HEK293 (cell line): ENCODE data around the gene TNC.

Source experiments
- KLF9 ChIP-seq: fragments of 450-650 bp; formaldehyde crosslinking; IDR thresholded peaks from 2 replicates; pipeline ENCODE4 v1.5.1; 2016; ENCODE audit warnings: missing biosample characterization, missing genetic modification characterization, low read depth
- SALL2 ChIP-seq: fragments of 450-650 bp; formaldehyde crosslinking; IDR thresholded peaks from 2 replicates; pipeline ENCODE4 v1.5.0; 2017; ENCODE audit warnings: missing biosample characterization, mild to moderate bottlenecking, missing genetic modification characterization, borderline replicate concordance
- ZFP37 ChIP-seq: fragments of 450-650 bp; formaldehyde crosslinking; IDR thresholded peaks from 2 replicates; pipeline ENCODE4 v1.5.1; 2016; ENCODE audit warnings: missing biosample characterization, missing genetic modification characterization
- ZNF174 ChIP-seq: fragments of 450-650 bp; formaldehyde crosslinking; IDR thresholded peaks from 2 replicates; pipeline ENCODE4 v1.5.0; 2017; ENCODE audit warnings: missing biosample characterization, mild to moderate bottlenecking, missing genetic modification characterization
- ZNF248 ChIP-seq: fragments of 450-650 bp; formaldehyde crosslinking; IDR thresholded peaks from 2 replicates; pipeline ENCODE4 v1.5.1; 2017; ENCODE audit warnings: missing biosample characterization, missing genetic modification characterization
- ZNF433 ChIP-seq: fragments of 450-650 bp; formaldehyde crosslinking; IDR thresholded peaks from 2 replicates; pipeline ENCODE4 v1.5.1; 2016; ENCODE audit warnings: missing biosample characterization, missing genetic modification characterization, low read depth
- ZNF530 ChIP-seq: fragments of 450-650 bp; formaldehyde crosslinking; IDR thresholded peaks from 2 replicates; pipeline ENCODE4 v1.5.1; 2016; ENCODE audit warnings: low read depth, missing biosample characterization, missing genetic modification characterization
- ZNF600 ChIP-seq: fragments of 450-650 bp; formaldehyde crosslinking; IDR thresholded peaks from 2 replicates; pipeline ENCODE4 v1.5.1; 2016; ENCODE audit warnings: missing biosample characterization, missing genetic modification characterization
- ZNF830 ChIP-seq: fragments of 450-650 bp; IDR thresholded peaks from 2 replicates; pipeline ENCODE4 v1.5.0; 2018; ENCODE audit warnings: missing biosample characterization, missing genetic modification characterization, low read depth, mild to moderate bottlenecking, moderate library complexity
- TF ChIP-seq, protein P1 (sequence below): fragments of 450-650 bp; formaldehyde crosslinking; IDR thresholded peaks from 2 replicates; pipeline ENCODE4 v1.5.1; 2017; ENCODE audit warnings: missing biosample characterization, mild to moderate bottlenecking, missing genetic modification characterization, moderate library complexity
- TF ChIP-seq, protein P2 (sequence below): fragments of 450-650 bp; formaldehyde crosslinking; IDR thresholded peaks from 2 replicates; pipeline ENCODE4 v1.5.1; 2016; ENCODE audit warnings: missing biosample characterization, missing genetic modification characterization, low read depth
- TF ChIP-seq, protein P3 (sequence below): fragments of 450-650 bp; formaldehyde crosslinking; IDR thresholded peaks from 2 replicates; pipeline ENCODE4 v1.5.1; 2016; ENCODE audit warnings: missing biosample characterization, missing genetic modification characterization

DNA sequence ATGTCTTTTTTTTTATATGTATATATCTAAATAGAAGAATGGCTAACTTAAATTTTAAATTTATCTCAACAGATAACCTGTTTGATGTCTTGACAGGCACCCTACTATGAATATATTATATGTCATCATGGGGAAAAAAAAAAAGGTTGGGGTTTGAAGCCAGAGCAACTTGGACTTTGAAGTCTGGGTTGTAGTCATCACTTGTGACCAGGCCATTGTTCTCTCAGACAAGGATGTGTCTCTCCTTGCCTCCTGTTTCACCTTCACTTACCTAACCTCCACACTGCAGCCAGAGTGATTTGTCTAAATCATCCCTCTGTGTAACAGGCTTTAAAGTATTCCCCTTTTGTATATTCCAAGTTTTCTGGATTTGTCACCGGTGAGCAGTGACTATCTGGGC is 130.8 kb downstream of the TNC start:
- TF ChIP-seq SALL2 (no peak), ZNF248 (no peak), ZNF174 (tag by site-specific recombination) (no peak), ZNF830 (tag by site-specific recombination) (no peak), KLF9 (tag by site-specific recombination) (no peak), ZNF600 (tag by site-specific recombination) (no peak), ZFP37 (tag by site-specific recombination) (no peak), ZNF530 (tag by site-specific recombination) (no peak), ZNF433 (tag by site-specific recombination) (no peak)
- TF ChIP-seq, protein P1, sequence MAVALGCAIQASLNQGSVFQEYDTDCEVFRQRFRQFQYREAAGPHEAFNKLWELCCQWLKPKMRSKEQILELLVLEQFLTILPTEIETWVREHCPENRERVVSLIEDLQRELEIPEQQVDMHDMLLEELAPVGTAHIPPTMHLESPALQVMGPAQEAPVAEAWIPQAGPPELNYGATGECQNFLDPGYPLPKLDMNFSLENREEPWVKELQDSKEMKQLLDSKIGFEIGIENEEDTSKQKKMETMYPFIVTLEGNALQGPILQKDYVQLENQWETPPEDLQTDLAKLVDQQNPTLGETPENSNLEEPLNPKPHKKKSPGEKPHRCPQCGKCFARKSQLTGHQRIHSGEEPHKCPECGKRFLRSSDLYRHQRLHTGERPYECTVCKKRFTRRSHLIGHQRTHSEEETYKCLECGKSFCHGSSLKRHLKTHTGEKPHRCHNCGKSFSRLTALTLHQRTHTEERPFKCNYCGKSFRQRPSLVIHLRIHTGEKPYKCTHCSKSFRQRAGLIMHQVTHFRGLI (tag by site-specific recombination) = no peak
- TF ChIP-seq, protein P2, sequence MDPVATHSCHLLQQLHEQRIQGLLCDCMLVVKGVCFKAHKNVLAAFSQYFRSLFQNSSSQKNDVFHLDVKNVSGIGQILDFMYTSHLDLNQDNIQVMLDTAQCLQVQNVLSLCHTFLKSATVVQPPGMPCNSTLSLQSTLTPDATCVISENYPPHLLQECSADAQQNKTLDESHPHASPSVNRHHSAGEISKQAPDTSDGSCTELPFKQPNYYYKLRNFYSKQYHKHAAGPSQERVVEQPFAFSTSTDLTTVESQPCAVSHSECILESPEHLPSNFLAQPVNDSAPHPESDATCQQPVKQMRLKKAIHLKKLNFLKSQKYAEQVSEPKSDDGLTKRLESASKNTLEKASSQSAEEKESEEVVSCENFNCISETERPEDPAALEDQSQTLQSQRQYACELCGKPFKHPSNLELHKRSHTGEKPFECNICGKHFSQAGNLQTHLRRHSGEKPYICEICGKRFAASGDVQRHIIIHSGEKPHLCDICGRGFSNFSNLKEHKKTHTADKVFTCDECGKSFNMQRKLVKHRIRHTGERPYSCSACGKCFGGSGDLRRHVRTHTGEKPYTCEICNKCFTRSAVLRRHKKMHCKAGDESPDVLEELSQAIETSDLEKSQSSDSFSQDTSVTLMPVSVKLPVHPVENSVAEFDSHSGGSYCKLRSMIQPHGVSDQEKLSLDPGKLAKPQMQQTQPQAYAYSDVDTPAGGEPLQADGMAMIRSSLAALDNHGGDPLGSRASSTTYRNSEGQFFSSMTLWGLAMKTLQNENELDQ = no peak
- TF ChIP-seq, protein P3, sequence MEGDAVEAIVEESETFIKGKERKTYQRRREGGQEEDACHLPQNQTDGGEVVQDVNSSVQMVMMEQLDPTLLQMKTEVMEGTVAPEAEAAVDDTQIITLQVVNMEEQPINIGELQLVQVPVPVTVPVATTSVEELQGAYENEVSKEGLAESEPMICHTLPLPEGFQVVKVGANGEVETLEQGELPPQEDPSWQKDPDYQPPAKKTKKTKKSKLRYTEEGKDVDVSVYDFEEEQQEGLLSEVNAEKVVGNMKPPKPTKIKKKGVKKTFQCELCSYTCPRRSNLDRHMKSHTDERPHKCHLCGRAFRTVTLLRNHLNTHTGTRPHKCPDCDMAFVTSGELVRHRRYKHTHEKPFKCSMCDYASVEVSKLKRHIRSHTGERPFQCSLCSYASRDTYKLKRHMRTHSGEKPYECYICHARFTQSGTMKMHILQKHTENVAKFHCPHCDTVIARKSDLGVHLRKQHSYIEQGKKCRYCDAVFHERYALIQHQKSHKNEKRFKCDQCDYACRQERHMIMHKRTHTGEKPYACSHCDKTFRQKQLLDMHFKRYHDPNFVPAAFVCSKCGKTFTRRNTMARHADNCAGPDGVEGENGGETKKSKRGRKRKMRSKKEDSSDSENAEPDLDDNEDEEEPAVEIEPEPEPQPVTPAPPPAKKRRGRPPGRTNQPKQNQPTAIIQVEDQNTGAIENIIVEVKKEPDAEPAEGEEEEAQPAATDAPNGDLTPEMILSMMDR (tag by site-specific recombination) = no peak
